ENCODE data around the gene RBP5.
A peak's percentile ranks its signal among the peaks of the same experiment; 100 is the strongest.

RBP5 gene

GRCh38 chr12:7144414-7145120, 15.9 kb upstream of the RBP5 start:
- no peak for DNase-seq

GRCh38 chr12:7143564-7143963, 14.9 kb upstream of the RBP5 start:
- DNase-seq, result no peak

- no peak for DNase-seq
These were observed 14.2 kb upstream of the RBP5 start for GRCh38 chr12:7142809-7143465.

GRCh38 chr12:7142056-7142644, 13.5 kb upstream of the RBP5 start:
- DNase-seq, result no peak

- no peak for DNase-seq
These were observed 12.8 kb upstream of the RBP5 start for GRCh38 chr12:7141351-7142005.

GRCh38 chr12:7139200-7139599, 10.5 kb upstream of the RBP5 start:
- DNase-seq, result no peak

GRCh38 chr12:7137908-7138307, 9.2 kb upstream of the RBP5 start:
- no peak for DNase-seq

GRCh38 chr12:7136676-7137075, 8.0 kb upstream of the RBP5 start:
- no peak for DNase-seq

- DNase-seq, result no peak
These were observed 7.4 kb upstream of the RBP5 start for GRCh38 chr12:7136071-7136470.

GRCh38 chr12:7134396-7135166, 5.9 kb upstream of the RBP5 start:
- DNase-seq, result no peak

- DNase-seq, result no peak
These were observed 2.8 kb upstream of the RBP5 start for GRCh38 chr12:7131502-7131866.

GRCh38 chr12:7130701-7131501, 2.2 kb upstream of the RBP5 start:
- DNase-seq, result no peak

GRCh38 chr12:7129872-7130691, 1.4 kb upstream of the RBP5 start, which contains the start of gene CLSTN3:
CLSTN3 (plus strand) TSS chr12:7130371; CDS start chr12:7130649, 278 bp downstream.
- DNase-seq, result peak; percentile 18

- DNase-seq, result no peak
These were observed 690 bp upstream of the RBP5 start for GRCh38 chr12:7129287-7129871.

GRCh38 chr12:7127916-7128626, 618 bp downstream of the RBP5 start:
- no peak for DNase-seq

- DNase-seq, result no peak
These were observed 3.0 kb downstream of the RBP5 start for GRCh38 chr12:7125632-7126227.

GRCh38 chr12:7123806-7124522, 4.7 kb downstream of the RBP5 start:
- no peak for DNase-seq

GRCh38 chr12:7122811-7123769, 5.6 kb downstream of the RBP5 start:
- DNase-seq, result no peak
